ENCODE results near the gene RASGRP4. TPM values are rescaled to one million over a fixed set of nuclear protein-coding genes. Genes with fewer than 3 reads are reported as not detected.

The RASGRP4 gene
- total RNA-seq, 4 donors from 2014 or later = under 0.01 to 2.0 (median 1.5) TPM; not detected in 1

DNA sequence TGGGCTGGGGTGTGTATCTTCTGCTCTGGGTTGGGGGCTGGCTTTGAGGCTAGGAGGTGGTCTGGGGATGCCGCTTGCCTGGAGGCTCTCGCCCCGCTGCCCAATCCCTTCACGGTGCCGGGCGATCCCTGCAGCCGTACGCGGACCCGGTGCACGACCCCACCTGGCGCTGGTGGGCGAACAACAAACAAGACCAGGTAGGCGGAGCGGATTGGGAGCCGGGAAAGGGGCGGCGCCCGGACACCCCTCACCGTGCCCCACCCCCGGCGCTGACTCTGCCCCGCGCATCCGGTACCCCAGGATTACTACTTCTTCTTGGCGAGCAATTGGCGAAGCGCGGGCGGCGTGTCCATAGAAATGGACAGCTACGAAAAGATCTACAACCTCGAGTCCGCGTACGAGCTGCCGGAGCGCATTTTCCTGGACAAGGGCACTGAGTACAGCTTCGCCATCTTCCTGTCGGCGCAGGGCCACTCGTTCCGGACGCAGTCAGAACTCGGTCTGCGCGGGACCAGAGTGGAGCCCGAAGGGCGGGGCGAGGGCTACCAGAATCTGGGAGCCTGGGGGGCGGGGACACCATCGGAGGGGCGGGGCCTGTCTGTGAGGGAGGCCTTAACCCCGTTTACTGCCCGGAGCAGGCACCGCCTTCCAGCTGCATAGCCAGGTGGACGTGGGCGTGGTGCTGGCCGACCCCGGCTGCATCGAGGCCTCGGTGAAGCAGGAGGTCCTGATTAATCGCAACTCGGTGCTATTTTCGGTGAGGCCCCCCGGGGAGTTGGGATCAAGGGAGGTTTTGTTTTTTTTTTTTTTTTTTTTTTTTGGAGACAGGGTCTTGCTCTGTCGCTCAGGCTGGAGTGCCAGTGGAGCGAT lies 63.7 kb downstream of the RASGRP4 start:
- Histone ChIP-seq H3K4me3 (peak overlapping the region; percentile 36), H3K27ac (no peak overlapping the region), H3K27me3 (no peaks in the 10 kb centered on the region), H3K36me3 (no peaks in the 10 kb centered on the region), H3K4me1 (no peaks in the 10 kb centered on the region), H3K9me3 (no peaks in the 10 kb centered on the region)
- intact Hi-C loops (cut with DNase I; ENCODE audit: low total_unique reads) = no loop called here
- DNase-seq = peak; percentile 68 to 70
- no peak for TF ChIP-seq POLR2A (IDR thresholded peaks at IDR 0.05)

DNA sequence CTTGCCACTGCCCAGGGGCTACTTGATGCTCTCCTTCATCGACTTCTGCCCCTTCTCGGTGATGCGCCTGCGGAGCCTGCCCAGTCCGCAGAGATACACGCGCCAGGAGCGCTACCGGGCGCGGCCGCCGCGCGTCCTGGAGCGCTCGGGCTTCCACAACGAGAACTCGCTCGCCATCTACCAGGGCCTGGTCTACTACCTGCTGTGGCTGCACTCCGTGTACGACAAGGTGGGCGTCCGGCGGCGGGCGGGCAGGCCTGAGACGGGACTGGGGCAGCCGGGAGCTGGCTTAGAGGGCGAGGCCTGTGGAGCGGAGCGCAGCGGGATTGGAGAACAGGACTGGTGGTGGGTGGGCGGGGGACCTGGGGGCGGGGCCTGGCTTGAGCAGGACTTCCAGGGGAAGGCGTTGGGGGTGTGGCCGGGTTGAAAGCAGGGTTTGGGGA lies 64.4 kb downstream of the RASGRP4 start:
- peak overlapping the region; percentile 36 for H3K4me3 ChIP-seq
- H3K36me3 ChIP-seq = no peaks in the 10 kb centered on the region
- DNase-seq = peak; percentile 49 to 57
- no peaks in the 10 kb centered on the region for H3K9me3 ChIP-seq
- no peaks in the 10 kb centered on the region for H3K27me3 ChIP-seq
- no peaks in the 10 kb centered on the region for H3K4me1 ChIP-seq
- intact Hi-C loops (cut with DNase I; ENCODE audit: low total_unique reads) = no loop called here
- no peak overlapping the region for H3K27ac ChIP-seq
- TF ChIP-seq, protein P1, sequence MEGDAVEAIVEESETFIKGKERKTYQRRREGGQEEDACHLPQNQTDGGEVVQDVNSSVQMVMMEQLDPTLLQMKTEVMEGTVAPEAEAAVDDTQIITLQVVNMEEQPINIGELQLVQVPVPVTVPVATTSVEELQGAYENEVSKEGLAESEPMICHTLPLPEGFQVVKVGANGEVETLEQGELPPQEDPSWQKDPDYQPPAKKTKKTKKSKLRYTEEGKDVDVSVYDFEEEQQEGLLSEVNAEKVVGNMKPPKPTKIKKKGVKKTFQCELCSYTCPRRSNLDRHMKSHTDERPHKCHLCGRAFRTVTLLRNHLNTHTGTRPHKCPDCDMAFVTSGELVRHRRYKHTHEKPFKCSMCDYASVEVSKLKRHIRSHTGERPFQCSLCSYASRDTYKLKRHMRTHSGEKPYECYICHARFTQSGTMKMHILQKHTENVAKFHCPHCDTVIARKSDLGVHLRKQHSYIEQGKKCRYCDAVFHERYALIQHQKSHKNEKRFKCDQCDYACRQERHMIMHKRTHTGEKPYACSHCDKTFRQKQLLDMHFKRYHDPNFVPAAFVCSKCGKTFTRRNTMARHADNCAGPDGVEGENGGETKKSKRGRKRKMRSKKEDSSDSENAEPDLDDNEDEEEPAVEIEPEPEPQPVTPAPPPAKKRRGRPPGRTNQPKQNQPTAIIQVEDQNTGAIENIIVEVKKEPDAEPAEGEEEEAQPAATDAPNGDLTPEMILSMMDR (IDR thresholded peaks at IDR 0.05) = peak in 1 of 4 experiments; percentile 23
- no peak for TF ChIP-seq POLR2A (IDR thresholded peaks at IDR 0.05)

DNA sequence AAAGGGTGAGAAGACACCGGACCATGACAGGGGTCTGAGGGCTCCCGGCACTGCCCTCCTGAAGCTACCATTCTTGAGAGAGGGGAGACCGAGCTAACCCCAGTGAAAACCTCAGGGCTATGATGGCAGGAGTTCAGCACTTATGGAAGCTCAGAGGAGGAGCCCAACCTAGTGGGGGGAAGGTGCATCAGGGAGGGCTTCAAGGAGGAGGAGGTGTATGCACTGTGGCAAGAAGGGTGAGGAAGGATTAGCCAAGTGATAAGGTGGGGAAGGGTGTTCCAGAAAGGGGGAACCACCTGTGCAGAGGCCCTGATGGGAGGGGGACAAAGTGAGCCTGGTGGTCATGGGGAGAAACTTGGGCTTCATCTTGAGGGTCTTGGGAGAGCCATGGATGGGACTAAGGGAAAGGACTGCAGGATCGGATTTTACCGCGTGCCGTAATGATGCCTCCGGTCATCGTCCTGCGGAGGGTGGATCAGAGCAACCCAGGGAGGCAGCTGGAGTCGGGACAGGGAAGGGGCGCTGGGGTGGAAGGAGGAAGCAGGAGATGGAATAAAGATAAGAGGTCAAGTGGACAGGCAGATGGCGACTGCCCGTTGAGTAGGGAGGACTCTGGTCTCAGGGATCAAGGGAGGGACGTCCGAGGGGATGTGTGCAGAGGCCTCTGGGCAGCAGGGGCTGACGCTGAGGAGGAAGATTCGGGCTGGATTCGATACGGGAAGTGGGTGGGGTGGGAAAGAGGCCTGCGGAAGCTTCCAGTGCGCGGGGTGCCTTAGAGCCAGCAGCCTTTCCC lies 65.0 kb downstream of the RASGRP4 start:
- no peak for TF ChIP-seq POLR2A (IDR thresholded peaks at IDR 0.05)
- TF ChIP-seq, protein P1 (IDR thresholded peaks at IDR 0.05) = no peak
- Histone ChIP-seq H3K27ac (no peak overlapping the region), H3K4me3 (peak overlapping the region; percentile 36), H3K36me3 (no peaks in the 10 kb centered on the region), H3K9me3 (no peaks in the 10 kb centered on the region), H3K27me3 (no peaks in the 10 kb centered on the region), H3K4me1 (no peaks in the 10 kb centered on the region)
- no peak for DNase-seq
- intact Hi-C loops (cut with DNase I; ENCODE audit: low total_unique reads) = no loop called here

DNA sequence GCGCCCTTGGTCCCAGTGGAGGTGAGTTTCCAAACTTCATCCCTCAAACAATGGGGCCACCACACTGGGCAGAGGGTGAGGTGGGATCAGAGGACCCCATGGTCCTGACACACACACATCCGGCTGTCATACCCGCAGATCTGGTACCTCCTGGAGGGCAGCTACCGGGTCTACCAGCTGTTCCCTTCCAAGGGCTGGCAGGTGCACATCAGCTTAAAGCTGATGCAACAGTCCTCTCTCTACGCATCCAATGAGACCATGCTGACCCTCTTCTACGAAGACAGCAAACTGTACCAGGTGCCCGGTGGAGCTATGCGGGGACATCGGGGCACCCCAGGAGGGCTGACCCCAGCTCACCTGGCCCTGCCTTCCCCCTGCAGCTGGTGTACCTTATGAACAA lies 65.7 kb downstream of the RASGRP4 start:
- Histone ChIP-seq H3K4me1 (no peaks in the 10 kb centered on the region), H3K36me3 (no peaks in the 10 kb centered on the region), H3K4me3 (no peak overlapping the region), H3K27ac (no peak overlapping the region), H3K27me3 (no peaks in the 10 kb centered on the region), H3K9me3 (no peaks in the 10 kb centered on the region)
- intact Hi-C loops (cut with DNase I; ENCODE audit: low total_unique reads) = no loop called here
- DNase-seq = no peak
- TF ChIP-seq, protein P1 (IDR thresholded peaks at IDR 0.05) = no peak
- TF ChIP-seq POLR2A (IDR thresholded peaks at IDR 0.05) = no peak

DNA sequence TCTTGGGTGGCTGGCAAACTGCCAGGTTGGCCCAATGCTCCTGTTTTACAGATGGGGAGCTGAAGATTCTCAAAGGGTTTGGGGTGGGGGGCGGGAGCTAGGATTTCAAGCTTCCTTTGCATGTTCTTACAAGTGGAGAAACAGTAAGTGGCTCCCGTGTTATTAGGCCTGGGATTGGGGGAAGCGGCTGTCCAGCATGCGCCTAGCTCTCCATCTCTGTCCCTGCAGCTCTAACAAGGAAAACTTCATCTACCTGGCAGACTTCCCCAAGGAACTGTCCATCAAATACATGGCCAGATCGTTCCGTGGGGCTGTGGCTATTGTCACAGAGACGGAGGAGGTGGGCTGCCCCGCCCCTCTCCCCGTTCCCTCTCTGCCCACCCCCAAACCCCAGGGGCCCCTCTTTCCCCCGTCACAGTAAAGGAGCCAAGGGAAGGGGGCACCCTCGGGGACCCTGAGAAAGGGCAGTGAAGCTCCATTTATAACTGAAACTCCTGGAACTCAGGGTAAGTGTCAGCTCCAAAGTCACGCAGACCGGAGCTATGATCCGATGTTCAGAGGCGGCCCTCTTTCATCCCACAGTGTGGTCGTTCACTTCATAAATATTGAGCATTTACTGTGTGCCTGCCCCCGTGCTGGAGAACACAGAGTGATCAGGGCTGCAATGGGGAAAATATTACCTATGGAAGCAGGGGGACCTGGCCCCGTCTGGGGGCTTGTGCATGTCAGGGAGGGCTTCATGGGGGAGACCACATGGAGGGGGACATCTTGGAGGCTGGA lies 66.6 kb downstream of the RASGRP4 start:
- no peak for DNase-seq
- no peaks in the 10 kb centered on the region for H3K9me3 ChIP-seq
- H3K4me1 ChIP-seq = no peaks in the 10 kb centered on the region
- TF ChIP-seq, protein P1 (IDR thresholded peaks at IDR 0.05) = no peak
- no peak for TF ChIP-seq POLR2A (IDR thresholded peaks at IDR 0.05)
- intact Hi-C loops (cut with DNase I; ENCODE audit: low total_unique reads) = no loop called here
- no peak overlapping the region for H3K27ac ChIP-seq
- H3K27me3 ChIP-seq = no peaks in the 10 kb centered on the region
- no peak overlapping the region for H3K4me3 ChIP-seq
- H3K36me3 ChIP-seq = no peaks in the 10 kb centered on the region
